ENCODE data around the gene DYNLT3.

DYNLT3 gene

GRCh38 chrX:37817579-37817978, 29.8 kb downstream of the DYNLT3 start:
- no peak overlapping the region for H3K4me3 ChIP-seq (ENCODE audit: low read depth, low read length)
- TF ChIP-seq CTCF (IDR thresholded peaks at IDR 0.05; ENCODE audit: low read depth, low read length, missing control alignments), result no peak
- DNase-seq (ENCODE audit: low read depth), result no peak
- in situ Hi-C loops (cut with HindIII; ENCODE audit: low sequenced_read_pairs), result no loop called here

GRCh38 chrX:37817176-37817575, 30.2 kb downstream of the DYNLT3 start:
- no peak for DNase-seq (ENCODE audit: low read depth)
- H3K4me3 ChIP-seq (ENCODE audit: low read depth, low read length), result no peak overlapping the region
- in situ Hi-C loops (cut with HindIII; ENCODE audit: low sequenced_read_pairs), result no loop called here
- no peak for TF ChIP-seq CTCF (IDR thresholded peaks at IDR 0.05; ENCODE audit: low read depth, low read length, missing control alignments)

GRCh38 chrX:37816766-37817165, 30.6 kb downstream of the DYNLT3 start:
- TF ChIP-seq CTCF (IDR thresholded peaks at IDR 0.05; ENCODE audit: low read depth, low read length, missing control alignments), result no peak
- DNase-seq (ENCODE audit: low read depth), result no peak
- in situ Hi-C loops (cut with HindIII; ENCODE audit: low sequenced_read_pairs), result no loop called here
- H3K4me3 ChIP-seq (ENCODE audit: low read depth, low read length), result no peak overlapping the region

GRCh38 chrX:37815366-37815765, 32.0 kb downstream of the DYNLT3 start:
- in situ Hi-C loops (cut with HindIII; ENCODE audit: low sequenced_read_pairs), result no loop called here
- H3K4me3 ChIP-seq (ENCODE audit: low read depth, low read length), result no peak overlapping the region
- TF ChIP-seq CTCF (IDR thresholded peaks at IDR 0.05; ENCODE audit: low read depth, low read length, missing control alignments), result no peak
- DNase-seq (ENCODE audit: low read depth), result no peak

GRCh38 chrX:37813570-37813969, 33.8 kb downstream of the DYNLT3 start:
- in situ Hi-C loops (cut with HindIII; ENCODE audit: low sequenced_read_pairs), result no loop called here
- DNase-seq (ENCODE audit: low read depth), result no peak
- no peak for TF ChIP-seq CTCF (IDR thresholded peaks at IDR 0.05; ENCODE audit: low read depth, low read length, missing control alignments)
- H3K4me3 ChIP-seq (ENCODE audit: low read depth, low read length), result no peak overlapping the region

- no peak for DNase-seq (ENCODE audit: low read depth)
- H3K4me3 ChIP-seq (ENCODE audit: low read depth, low read length), result no peak overlapping the region
- TF ChIP-seq CTCF (IDR thresholded peaks at IDR 0.05; ENCODE audit: low read depth, low read length, missing control alignments), result no peak
- in situ Hi-C loops (cut with HindIII; ENCODE audit: low sequenced_read_pairs), result no loop called here
These were observed 35.3 kb downstream of the DYNLT3 start for GRCh38 chrX:37812110-37812509.

GRCh38 chrX:37809970-37810369, 37.4 kb downstream of the DYNLT3 start:
- in situ Hi-C loops (cut with HindIII; ENCODE audit: low sequenced_read_pairs), result no loop called here
- no peak overlapping the region for H3K4me3 ChIP-seq (ENCODE audit: low read depth, low read length)
- TF ChIP-seq CTCF (IDR thresholded peaks at IDR 0.05; ENCODE audit: low read depth, low read length, missing control alignments), result no peak
- DNase-seq (ENCODE audit: low read depth), result no peak
